IPS DF 19.7 (cell line): ENCODE results near the gene NOC2L.

Experiments used
- DNase-seq: peaks from one replicate; pipeline ENCODE4 v3.0.0-alpha.2; 2013; ENCODE audit warnings: low read depth, low spot score

NOC2L gene

DNA sequence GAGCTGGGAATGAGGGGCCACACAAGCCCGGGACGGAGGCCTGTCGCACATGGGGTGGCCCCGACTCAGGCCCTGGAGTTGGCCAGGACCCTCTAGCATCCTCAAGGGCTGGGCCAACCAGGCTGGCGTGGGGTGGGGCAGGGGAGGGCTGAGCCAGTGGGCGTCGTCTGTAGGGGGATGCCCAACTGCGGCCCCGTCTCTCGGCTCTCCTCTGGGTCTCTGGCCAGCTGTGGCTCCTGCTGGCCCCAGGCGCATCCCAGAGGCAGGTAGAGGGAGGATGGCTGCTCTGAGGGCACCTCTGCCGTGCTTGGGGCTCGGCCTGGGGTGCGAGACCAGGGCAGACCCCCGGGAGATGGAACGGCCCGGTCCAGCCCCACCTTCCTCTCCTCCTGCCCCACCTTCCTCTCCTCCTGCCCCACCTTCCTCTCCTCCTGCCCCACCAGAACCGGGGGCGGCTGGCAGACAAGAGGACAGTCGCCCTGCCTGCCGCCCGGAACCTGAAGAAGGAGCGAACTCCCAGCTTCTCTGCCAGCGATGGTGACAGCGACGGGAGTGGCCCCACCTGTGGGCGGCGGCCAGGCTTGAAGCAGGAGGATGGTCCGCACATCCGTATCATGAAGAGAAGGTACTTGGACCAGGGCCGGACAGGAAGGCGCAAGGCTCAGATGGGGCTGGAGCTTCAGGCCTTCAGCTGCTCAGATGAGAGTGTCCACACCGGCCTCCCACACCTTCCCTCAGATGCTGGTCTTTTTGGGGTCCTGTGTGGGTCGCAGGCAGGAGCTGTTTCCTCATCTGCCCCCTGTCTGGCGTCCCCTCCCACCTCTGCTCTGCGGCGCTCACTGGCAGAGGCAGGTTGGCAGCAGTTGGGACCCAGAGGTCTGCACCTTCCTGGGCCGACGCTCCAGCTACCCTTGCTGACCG, 29.1 kb downstream of the NOC2L start:
- DNase-seq = no peak

- DNase-seq = no peak
Observed at GRCh38 chr1:928825-929661, 30.0 kb downstream of the NOC2L start.

DNA sequence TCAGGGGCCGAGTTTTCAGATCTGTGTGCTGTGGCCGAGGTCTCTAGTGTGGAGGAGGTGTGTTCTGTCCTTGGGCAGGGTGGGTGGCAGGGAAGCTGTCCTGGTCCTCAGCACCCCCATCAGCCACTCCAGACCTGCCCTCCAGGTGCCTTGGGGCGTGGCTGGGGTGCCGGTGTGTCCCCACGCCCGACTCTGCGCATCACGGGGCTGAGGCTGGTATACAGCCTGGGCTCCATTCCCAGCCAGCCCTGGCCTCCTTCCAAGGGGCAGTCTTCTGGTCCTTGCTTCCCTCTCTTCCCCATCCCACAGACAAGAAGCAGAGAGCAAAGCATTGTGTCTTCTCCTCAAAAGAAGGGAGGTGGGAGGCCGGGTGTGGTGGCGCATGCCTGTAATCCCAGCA, 31.3 kb downstream of the NOC2L start:
- DNase-seq = no peak

DNA sequence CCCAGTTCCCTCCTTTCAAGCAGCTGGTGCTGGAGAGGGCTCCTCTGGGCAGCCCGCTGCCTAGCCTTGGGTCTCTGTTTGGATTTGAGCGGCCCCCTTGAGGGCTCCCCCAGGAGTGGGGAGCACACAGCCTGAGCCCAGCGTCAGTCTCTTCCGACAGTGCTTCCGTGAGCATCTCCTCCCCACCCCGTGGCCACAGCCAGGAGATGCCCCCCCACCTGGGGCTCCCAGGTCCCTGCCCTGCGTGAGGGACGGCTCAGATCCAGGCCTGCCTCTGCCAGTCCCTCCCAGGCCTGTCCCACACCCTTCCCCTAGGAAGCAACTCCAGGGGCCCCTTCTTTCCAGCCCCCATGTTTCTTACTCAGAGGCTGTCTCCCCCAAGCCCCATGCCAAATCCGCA, 31.8 kb downstream of the NOC2L start:
- DNase-seq = no peak

- DNase-seq = no peak
Observed at GRCh38 chr1:925561-926421, 33.3 kb downstream of the NOC2L start.

GRCh38 chr1:924656-925560, 34.1 kb downstream of the NOC2L start:
- DNase-seq = no peak

DNA sequence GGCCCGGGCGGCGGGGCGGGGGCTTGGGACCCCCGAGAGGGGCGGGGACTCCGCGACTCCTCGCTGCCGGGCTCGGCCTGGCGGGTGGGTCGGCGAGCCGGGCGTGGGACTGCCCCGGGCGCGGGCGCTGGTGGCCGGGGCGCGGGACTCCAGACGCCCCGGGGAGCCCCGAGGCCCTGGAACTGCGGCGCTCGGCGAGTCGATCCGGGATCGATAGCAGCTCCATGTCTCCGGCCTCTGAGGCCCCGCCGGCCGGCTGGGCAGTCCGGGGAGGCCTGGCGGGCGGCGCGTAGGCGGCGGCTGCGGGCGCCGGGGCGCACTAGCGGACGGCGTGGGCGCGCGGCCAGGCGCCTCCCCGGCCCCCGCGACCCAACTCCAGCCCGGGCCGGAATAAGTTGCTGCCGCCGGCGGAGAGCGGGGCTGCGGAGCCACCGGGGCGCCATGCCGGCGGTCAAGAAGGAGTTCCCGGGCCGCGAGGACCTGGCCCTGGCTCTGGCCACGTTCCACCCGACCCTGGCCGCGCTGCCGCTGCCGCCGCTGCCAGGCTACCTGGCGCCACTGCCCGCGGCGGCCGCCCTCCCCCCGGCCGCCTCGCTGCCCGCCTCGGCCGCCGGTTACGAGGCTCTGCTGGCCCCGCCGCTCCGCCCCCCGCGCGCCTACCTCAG, 34.9 kb downstream of the NOC2L start:
- DNase-seq = no peak

DNA sequence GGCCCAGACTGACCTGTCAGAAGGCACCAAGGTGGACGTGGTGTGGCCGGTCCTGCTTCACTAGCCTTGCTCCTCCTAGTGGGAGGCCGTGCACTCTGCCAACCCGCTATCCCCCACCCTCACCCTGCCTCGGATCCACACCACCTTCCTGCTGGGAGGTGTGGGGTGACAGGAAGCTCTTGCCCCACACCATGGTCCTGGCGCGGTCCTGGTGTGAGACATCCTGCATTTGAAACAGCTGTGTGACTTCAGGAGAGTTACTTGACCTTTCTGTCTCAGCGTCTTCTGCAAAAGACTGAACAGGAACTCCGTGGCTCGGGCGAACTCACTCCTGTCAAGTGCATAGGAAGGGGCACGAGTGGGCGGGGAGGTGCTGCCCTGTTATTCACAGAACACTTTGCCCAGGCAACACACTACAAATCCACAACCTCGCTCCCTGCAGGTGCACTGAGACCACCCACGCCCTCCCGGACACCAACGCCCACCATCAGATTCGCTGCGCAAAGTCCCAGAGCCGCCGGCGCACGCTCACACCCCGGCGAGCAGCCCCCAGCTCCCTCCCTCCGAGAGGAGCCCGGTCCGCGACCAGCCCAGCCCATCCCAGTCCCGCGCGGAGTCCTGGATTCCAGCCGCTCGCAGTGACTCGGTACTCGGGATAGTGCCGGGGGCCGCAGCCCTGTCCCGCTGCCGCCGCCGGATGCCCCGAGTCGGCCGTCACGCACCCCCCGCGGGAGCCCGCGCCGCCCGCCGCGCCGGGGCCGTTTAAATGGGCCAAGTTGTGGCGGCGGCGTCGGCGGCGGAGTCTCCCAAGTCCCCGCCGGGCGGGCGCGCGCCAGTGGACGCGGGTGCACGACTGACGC, 35.7 kb downstream of the NOC2L start, which contains the start of gene SAMD11:
Gene SAMD11, plus strand, starts transcription at position 793 of the 860 bp plus-strand sequence. CDS start 509 bp downstream, outside the sequence.
- no peak for DNase-seq

DNA sequence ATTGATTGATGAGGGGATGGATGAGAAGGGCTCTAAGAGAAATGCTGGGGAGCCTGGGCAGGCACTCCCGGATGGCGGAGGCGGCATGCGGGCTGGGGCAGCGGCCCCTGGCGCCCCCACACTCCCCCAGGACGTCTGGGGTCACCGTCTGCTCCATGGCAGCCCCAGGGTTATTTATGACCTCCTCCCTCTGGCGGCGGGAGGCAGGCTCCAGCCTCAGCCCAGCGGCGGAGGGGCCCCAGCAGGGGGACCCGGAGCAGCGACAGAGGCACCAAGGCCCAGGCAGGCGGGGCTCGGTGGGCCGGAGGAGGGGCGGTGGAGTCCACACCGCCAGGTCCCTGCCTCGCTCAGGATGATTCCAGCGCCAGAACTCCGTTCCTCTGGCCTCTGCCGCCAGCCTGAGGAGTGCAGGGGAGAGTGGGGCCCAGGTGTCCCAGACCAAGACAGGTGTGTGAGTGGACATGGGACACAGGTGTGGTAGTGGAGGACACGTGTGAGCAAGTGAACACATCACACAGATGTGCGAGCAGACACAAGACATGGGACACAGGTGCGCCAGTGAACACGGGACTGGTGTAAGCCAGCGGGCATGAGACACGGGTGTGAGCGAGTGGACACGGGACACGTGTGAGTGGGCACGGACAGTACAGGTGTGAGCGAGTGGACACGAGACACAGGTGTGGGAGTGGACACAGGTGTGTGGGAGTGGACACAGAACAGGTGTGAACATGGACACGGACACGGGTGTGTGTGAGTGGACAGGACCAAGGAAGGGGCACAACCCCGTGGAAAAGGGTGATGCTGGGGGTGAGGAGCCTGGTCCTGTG, 37.8 kb downstream of the NOC2L start:
- DNase-seq = no peak

GRCh38 chr1:920521-920920, 38.5 kb downstream of the NOC2L start:
- no peak for DNase-seq

- no peak for DNase-seq
Observed at GRCh38 chr1:920010-920409, 39.0 kb downstream of the NOC2L start.

GRCh38 chr1:919271-919872, 39.7 kb downstream of the NOC2L start:
- no peak for DNase-seq

GRCh38 chr1:918843-919242, 40.2 kb downstream of the NOC2L start:
- DNase-seq = no peak

- DNase-seq = no peak
Observed at GRCh38 chr1:918353-918752, 40.7 kb downstream of the NOC2L start.

- DNase-seq = no peak
Observed at GRCh38 chr1:917466-918091, 41.5 kb downstream of the NOC2L start.

GRCh38 chr1:917076-917459, 42.0 kb downstream of the NOC2L start:
- DNase-seq = no peak
